ENCODE measurements around the gene RNF41. TPM values are rescaled to one million over a fixed set of nuclear protein-coding genes. Genes with fewer than 3 reads are reported as not detected.
"Not testable (repeated sequence)": the region's sequence is repeated elsewhere in the genome, so short reads cannot be mapped to it uniquely, and the experiment has no call there.

Gene RNF41
- total RNA-seq, 1 experiment from 2014 or later, result 57.4 TPM

GRCh38 chr12:56266693-56267442, 45.1 kb upstream of the RNF41 start, which contains the start of gene COQ10A (continued):
- TF ChIP-seq RELA (CRISPR knock-in tag; IDR thresholded peaks at IDR 0.05; ENCODE audit: borderline replicate concordance) (peak; percentile 50; the same call in 1 of the 2 replicates), RORB (CRISPR knock-in tag; IDR thresholded peaks at IDR 0.05) (no peak)

- CTCF ChIA-PET, result interaction anchor here (0.6 to 3.9 kb wide), 31 partner anchors 8 to 519 kb away, joined by 3 to 66 read pairs (median 4); partner anchors contain the start of genes ANKRD52, CNPY2, ESYT1 and GLS2
- DNase-seq (ENCODE audit: low spot score), result not testable (repeated sequence)
These were observed 44.5 kb upstream of the RNF41 start for GRCh38 chr12:56266068-56266692.

GRCh38 chr12:56262955-56263354, 41.2 kb upstream of the RNF41 start:
- not testable (repeated sequence) for H3K9me3 Mint-ChIP-seq

More at GRCh38 chr12:56266068-56266692, 44.5 kb upstream of the RNF41 start:
- not testable (repeated sequence) for H3K27me3 Mint-ChIP-seq (ENCODE audit: low read depth); H3K9me3 Mint-ChIP-seq; ATAC-seq
- Mint-ChIP-seq H3K36me3 (peaks cover 18% of the 10 kb centered on the region), H3K4me1 (peaks cover 14% of the 10 kb centered on the region), H3K4me3 (peak overlapping the region; percentile 84), H3K27ac (peak overlapping the region; percentile 97)
- POLR2A ChIA-PET, result interaction anchor here (0.5 to 2.4 kb wide), 9 partner anchors 8 to 502 kb away, joined by 3 to 13 read pairs (median 4); partner anchors contain the start of genes ANKRD52, CNPY2, RNF41 and SMARCC2
- TF ChIP-seq USF1 (CRISPR knock-in tag; IDR thresholded peaks at IDR 0.05), result 0 out of 2 replicates have a peak, but pooled peaks have one; percentile 29

GRCh38 chr12:56261503-56262232, 39.9 kb upstream of the RNF41 start:
- Mint-ChIP-seq H3K36me3 (no peaks in the 10 kb centered on the region), H3K4me1 (peaks cover 18% of the 10 kb centered on the region), H3K27ac (0 out of 2 replicates have a peak overlapping the region, but pooled peaks have one; percentile 5), H3K4me3 (no peak overlapping the region), H3K9me3 (no peaks in the 10 kb centered on the region), H3K27me3 (ENCODE audit: low read depth) (0 out of 2 replicates have a peak, but pooled peaks cover 4% of the 10 kb centered on the region)
- ATAC-seq (no peak), DNase-seq (ENCODE audit: low spot score) (no peak)
- TF ChIP-seq ATF2 (CRISPR knock-in tag; IDR thresholded peaks at IDR 0.05; ENCODE audit: borderline replicate concordance, low read depth), result no peak
- no peak for TF ChIP-seq ZNF138 (CRISPR knock-in tag; conservative IDR thresholded peaks at IDR 0.05)
- no peak for TF ChIP-seq ATF6 (CRISPR knock-in tag; IDR thresholded peaks at IDR 0.05)
- TF ChIP-seq ZNF423 (CRISPR knock-in tag; IDR thresholded peaks at IDR 0.05), result no peak
- TF ChIP-seq MYBL2 (CRISPR knock-in tag; IDR thresholded peaks at IDR 0.05), result no peak
- no peak for TF ChIP-seq ERG (CRISPR knock-in tag; IDR thresholded peaks at IDR 0.05)
- no peak for TF ChIP-seq ZMAT4 (CRISPR knock-in tag; IDR thresholded peaks at IDR 0.05)
- TF ChIP-seq RORB (CRISPR knock-in tag; IDR thresholded peaks at IDR 0.05), result no peak
- no peak for TF ChIP-seq GABPB1 (CRISPR knock-in tag; IDR thresholded peaks at IDR 0.05)
- TF ChIP-seq FOXJ3 (CRISPR knock-in tag; IDR thresholded peaks at IDR 0.05; ENCODE audit: borderline replicate concordance), result no peak
- no peak for TF ChIP-seq SMAD3 (CRISPR knock-in tag; IDR thresholded peaks at IDR 0.05; ENCODE audit: borderline replicate concordance)
- no peak for TF ChIP-seq GTF2I (CRISPR knock-in tag; conservative IDR thresholded peaks at IDR 0.05)
- ChIA-PET POLR2A (no interaction called here), CTCF (interaction anchor here (1.1 to 1.9 kb wide), 2 partner anchors 31 to 72 kb away, joined by 3 to 5 read pairs; partner anchors contain the start of gene SMARCC2)

More at GRCh38 chr12:56262955-56263354, 41.2 kb upstream of the RNF41 start:
- H3K4me3 Mint-ChIP-seq; H3K27me3 Mint-ChIP-seq (ENCODE audit: low read depth); ATAC-seq; H3K36me3 Mint-ChIP-seq; H3K27ac Mint-ChIP-seq; DNase-seq (ENCODE audit: low spot score): not testable (repeated sequence)
- peaks cover 16% of the 10 kb centered on the region for H3K4me1 Mint-ChIP-seq
- ChIA-PET POLR2A (interaction anchor here (0.7 kb wide), 1 partner anchor 751 kb away, joined by 3 read pairs; no protein-coding TSS in a partner anchor), CTCF (interaction anchor here (0.6 to 1.4 kb wide), 2 partner anchors 41 to 322 kb away, joined by 5 read pairs; partner anchors contain the start of gene RNF41)

Data from WTC11 (cell line).